Measurements from ENCODE around the gene NCAPD2. TPM values are rescaled to one million over a fixed set of nuclear protein-coding genes. Genes with fewer than 3 reads are reported as not detected.
A peak's percentile ranks its signal among the peaks of the same experiment; 100 is the strongest.

The NCAPD2 gene
- total and polyA plus RNA-seq, 3 donors from 2014 or later = 42.9 to 46.6 (median 43.1) TPM

DNA sequence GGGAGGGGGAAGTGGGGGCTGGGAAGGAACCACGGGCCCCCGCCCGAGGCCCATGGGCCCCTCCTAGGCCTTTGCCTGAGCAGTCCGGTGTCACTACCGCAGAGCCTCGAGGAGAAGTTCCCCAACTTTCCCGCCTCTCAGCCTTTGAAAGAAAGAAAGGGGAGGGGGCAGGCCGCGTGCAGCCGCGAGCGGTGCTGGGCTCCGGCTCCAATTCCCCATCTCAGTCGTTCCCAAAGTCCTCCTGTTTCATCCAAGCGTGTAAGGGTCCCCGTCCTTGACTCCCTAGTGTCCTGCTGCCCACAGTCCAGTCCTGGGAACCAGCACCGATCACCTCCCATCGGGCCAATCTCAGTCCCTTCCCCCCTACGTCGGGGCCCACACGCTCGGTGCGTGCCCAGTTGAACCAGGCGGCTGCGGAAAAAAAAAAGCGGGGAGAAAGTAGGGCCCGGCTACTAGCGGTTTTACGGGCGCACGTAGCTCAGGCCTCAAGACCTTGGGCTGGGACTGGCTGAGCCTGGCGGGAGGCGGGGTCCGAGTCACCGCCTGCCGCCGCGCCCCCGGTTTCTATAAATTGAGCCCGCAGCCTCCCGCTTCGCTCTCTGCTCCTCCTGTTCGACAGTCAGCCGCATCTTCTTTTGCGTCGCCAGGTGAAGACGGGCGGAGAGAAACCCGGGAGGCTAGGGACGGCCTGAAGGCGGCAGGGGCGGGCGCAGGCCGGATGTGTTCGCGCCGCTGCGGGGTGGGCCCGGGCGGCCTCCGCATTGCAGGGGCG lies 40.2 kb downstream of the NCAPD2 start, which contains the start of gene GAPDH:
Gene GAPDH (plus strand): TSS at position 595 of the 772 bp plus-strand sequence. CDS start 316 bp downstream, outside the sequence.
- TF ChIP-seq, protein P1, sequence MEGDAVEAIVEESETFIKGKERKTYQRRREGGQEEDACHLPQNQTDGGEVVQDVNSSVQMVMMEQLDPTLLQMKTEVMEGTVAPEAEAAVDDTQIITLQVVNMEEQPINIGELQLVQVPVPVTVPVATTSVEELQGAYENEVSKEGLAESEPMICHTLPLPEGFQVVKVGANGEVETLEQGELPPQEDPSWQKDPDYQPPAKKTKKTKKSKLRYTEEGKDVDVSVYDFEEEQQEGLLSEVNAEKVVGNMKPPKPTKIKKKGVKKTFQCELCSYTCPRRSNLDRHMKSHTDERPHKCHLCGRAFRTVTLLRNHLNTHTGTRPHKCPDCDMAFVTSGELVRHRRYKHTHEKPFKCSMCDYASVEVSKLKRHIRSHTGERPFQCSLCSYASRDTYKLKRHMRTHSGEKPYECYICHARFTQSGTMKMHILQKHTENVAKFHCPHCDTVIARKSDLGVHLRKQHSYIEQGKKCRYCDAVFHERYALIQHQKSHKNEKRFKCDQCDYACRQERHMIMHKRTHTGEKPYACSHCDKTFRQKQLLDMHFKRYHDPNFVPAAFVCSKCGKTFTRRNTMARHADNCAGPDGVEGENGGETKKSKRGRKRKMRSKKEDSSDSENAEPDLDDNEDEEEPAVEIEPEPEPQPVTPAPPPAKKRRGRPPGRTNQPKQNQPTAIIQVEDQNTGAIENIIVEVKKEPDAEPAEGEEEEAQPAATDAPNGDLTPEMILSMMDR (IDR thresholded peaks at IDR 0.05) = no peak
- TF ChIP-seq POLR2A (IDR thresholded peaks at IDR 0.05) = no peak
- Histone ChIP-seq H3K9me3 (no peaks in the 10 kb centered on the region), H3K4me3 (peak within 1 kb of the TSS; percentile 92 to 93), H3K36me3 (ENCODE audit: low read depth, missing control alignments) (no peaks in the 10 kb centered on the region), H3K27me3 (no peaks in the 10 kb centered on the region), H3K4me1 (peaks cover 30% of the 10 kb centered on the region), H3K27ac (peak within 1 kb of the TSS; percentile 86 to 92)
- intact Hi-C loops (cut with DNase I; ENCODE audit: low total_unique reads) = no loop called here
- peak; percentile 97 for DNase-seq
- 0% methylated on average over 36 to 62 of the region's 62 CpGs for whole genome bisulfite sequencing, 2 donors

DNA sequence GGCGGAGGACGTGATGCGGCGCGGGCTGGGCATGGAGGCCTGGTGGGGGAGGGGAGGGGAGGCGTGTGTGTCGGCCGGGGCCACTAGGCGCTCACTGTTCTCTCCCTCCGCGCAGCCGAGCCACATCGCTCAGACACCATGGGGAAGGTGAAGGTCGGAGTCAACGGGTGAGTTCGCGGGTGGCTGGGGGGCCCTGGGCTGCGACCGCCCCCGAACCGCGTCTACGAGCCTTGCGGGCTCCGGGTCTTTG lies 40.7 kb downstream of the NCAPD2 start:
- Histone ChIP-seq H3K9me3 (no peaks in the 10 kb centered on the region), H3K4me3 (peak overlapping the region; percentile 92 to 93), H3K27me3 (no peaks in the 10 kb centered on the region), H3K36me3 (ENCODE audit: low read depth, missing control alignments) (no peaks in the 10 kb centered on the region), H3K27ac (peak overlapping the region; percentile 86 to 92), H3K4me1 (peaks cover 30% of the 10 kb centered on the region)
- no peak for TF ChIP-seq POLR2A (IDR thresholded peaks at IDR 0.05)
- TF ChIP-seq, protein P1 (IDR thresholded peaks at IDR 0.05) = no peak
- DNase-seq = no peak
- 0% methylated on average over 14 of the region's 25 CpGs; no CpG with 5 or more reads in 1 of the 2 donors for WGBS, 2 donors
- intact Hi-C loops (cut with DNase I; ENCODE audit: low total_unique reads) = no loop called here

DNA sequence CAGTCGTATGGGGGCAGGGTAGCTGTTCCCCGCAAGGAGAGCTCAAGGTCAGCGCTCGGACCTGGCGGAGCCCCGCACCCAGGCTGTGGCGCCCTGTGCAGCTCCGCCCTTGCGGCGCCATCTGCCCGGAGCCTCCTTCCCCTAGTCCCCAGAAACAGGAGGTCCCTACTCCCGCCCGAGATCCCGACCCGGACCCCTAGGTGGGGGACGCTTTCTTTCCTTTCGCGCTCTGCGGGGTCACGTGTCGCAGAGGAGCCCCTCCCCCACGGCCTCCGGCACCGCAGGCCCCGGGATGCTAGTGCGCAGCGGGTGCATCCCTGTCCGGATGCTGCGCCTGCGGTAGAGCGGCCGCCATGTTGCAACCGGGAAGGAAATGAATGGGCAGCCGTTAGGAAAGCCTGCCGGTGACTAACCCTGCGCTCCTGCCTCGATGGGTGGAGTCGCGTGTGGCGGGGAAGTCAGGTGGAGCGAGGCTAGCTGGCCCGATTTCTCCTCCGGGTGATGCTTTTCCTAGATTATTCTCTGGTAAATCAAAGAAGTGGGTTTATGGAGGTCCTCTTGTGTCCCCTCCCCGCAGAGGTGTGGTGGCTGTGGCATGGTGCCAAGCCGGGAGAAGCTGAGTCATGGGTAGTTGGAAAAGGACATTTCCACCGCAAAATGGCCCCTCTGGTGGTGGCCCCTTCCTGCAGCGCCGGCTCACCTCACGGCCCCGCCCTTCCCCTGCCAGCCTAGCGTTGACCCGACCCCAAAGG lies 41.2 kb downstream of the NCAPD2 start:
- Histone ChIP-seq H3K4me3 (peak overlapping the region; percentile 92 to 93), H3K4me1 (peaks cover 34% of the 10 kb centered on the region), H3K9me3 (no peaks in the 10 kb centered on the region), H3K36me3 (ENCODE audit: low read depth, missing control alignments) (no peaks in the 10 kb centered on the region), H3K27me3 (no peaks in the 10 kb centered on the region), H3K27ac (peak overlapping the region; percentile 86 to 92)
- WGBS, 2 donors = 0 to 3% methylated on average over 20 to 26 of the region's 52 CpGs
- TF ChIP-seq POLR2A (IDR thresholded peaks at IDR 0.05) = no peak
- TF ChIP-seq, protein P1 (IDR thresholded peaks at IDR 0.05) = no peak
- intact Hi-C loops (cut with DNase I; ENCODE audit: low total_unique reads) = no loop called here
- peak; percentile 73 for DNase-seq

DNA sequence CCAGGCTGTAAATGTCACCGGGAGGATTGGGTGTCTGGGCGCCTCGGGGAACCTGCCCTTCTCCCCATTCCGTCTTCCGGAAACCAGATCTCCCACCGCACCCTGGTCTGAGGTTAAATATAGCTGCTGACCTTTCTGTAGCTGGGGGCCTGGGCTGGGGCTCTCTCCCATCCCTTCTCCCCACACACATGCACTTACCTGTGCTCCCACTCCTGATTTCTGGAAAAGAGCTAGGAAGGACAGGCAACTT lies 41.7 kb downstream of the NCAPD2 start:
- Histone ChIP-seq H3K27me3 (no peaks in the 10 kb centered on the region), H3K36me3 (ENCODE audit: low read depth, missing control alignments) (no peaks in the 10 kb centered on the region), H3K4me3 (peak overlapping the region; percentile 92 to 93), H3K9me3 (no peaks in the 10 kb centered on the region), H3K4me1 (peaks cover 39% of the 10 kb centered on the region), H3K27ac (peak overlapping the region; percentile 86 to 92)
- WGBS, 2 donors = 2% methylated on average over 6 of the region's 6 CpGs
- TF ChIP-seq, protein P1 (IDR thresholded peaks at IDR 0.05) = no peak
- TF ChIP-seq POLR2A (IDR thresholded peaks at IDR 0.05) = no peak
- intact Hi-C loops (cut with DNase I; ENCODE audit: low total_unique reads) = no loop called here
- DNase-seq = no peak
